Measurements from ENCODE around the gene WEE2. TPM values are rescaled to one million over a fixed set of nuclear protein-coding genes. Genes with fewer than 3 reads are reported as not detected.

The WEE2 gene
- total RNA-seq, 1 donor from 2014 or later, result 0.36 TPM

GRCh38 chr7:141691540-141691939 lies 16.6 kb upstream of the WEE2 start:
- no peak overlapping the region for H3K4me3 Mint-ChIP-seq (ENCODE audit: low read depth)
- no peak for DNase-seq (ENCODE audit: low spot score, unreplicated experiment)
- H3K4me1 Mint-ChIP-seq (ENCODE audit: low read depth), result peaks cover 11% of the 10 kb centered on the region
- peaks cover 7% of the 10 kb centered on the region for H3K36me3 Mint-ChIP-seq (ENCODE audit: insufficient read depth)
- H3K27ac Mint-ChIP-seq, result no peak overlapping the region
- H3K27me3 Mint-ChIP-seq, result no peaks in the 10 kb centered on the region
- H3K9me3 Mint-ChIP-seq (ENCODE audit: low read depth), result no peaks in the 10 kb centered on the region
- TF ChIP-seq CTCF (IDR thresholded peaks at IDR 0.05; ENCODE audit: unreplicated experiment), result no peak

- no peak for TF ChIP-seq CTCF (IDR thresholded peaks at IDR 0.05; ENCODE audit: unreplicated experiment)
- Mint-ChIP-seq H3K9me3 (ENCODE audit: low read depth) (no peaks in the 10 kb centered on the region), H3K4me1 (ENCODE audit: low read depth) (peaks cover 11% of the 10 kb centered on the region), H3K4me3 (ENCODE audit: low read depth) (no peak overlapping the region), H3K27me3 (no peaks in the 10 kb centered on the region), H3K36me3 (ENCODE audit: insufficient read depth) (peaks cover 5% of the 10 kb centered on the region), H3K27ac (no peak overlapping the region)
- DNase-seq (ENCODE audit: low spot score, unreplicated experiment), result no peak
Measured at GRCh38 chr7:141691961-141692360, 16.2 kb upstream of the WEE2 start.

- H3K27me3 Mint-ChIP-seq, result no peaks in the 10 kb centered on the region
- no peak overlapping the region for H3K4me3 Mint-ChIP-seq (ENCODE audit: low read depth)
- no peak for DNase-seq (ENCODE audit: low spot score, unreplicated experiment)
- peaks cover 8% of the 10 kb centered on the region for H3K4me1 Mint-ChIP-seq (ENCODE audit: low read depth)
- TF ChIP-seq CTCF (IDR thresholded peaks at IDR 0.05; ENCODE audit: unreplicated experiment), result no peak
- no peaks in the 10 kb centered on the region for H3K9me3 Mint-ChIP-seq (ENCODE audit: low read depth)
- no peak overlapping the region for H3K27ac Mint-ChIP-seq
- peaks cover 3% of the 10 kb centered on the region for H3K36me3 Mint-ChIP-seq (ENCODE audit: insufficient read depth)
Measured at GRCh38 chr7:141693082-141693481, 15.1 kb upstream of the WEE2 start.

- Mint-ChIP-seq H3K9me3 (ENCODE audit: low read depth) (no peaks in the 10 kb centered on the region), H3K36me3 (ENCODE audit: insufficient read depth) (no peaks in the 10 kb centered on the region), H3K4me1 (ENCODE audit: low read depth) (peaks cover 21% of the 10 kb centered on the region), H3K27me3 (no peaks in the 10 kb centered on the region), H3K4me3 (ENCODE audit: low read depth) (no peak overlapping the region), H3K27ac (peak overlapping the region; percentile 12)
- TF ChIP-seq CTCF (IDR thresholded peaks at IDR 0.05; ENCODE audit: unreplicated experiment), result no peak
- DNase-seq (ENCODE audit: low spot score, unreplicated experiment), result no peak
Measured at GRCh38 chr7:141695803-141696289, 12.3 kb upstream of the WEE2 start.

GRCh38 chr7:141696348-141696747 lies 11.8 kb upstream of the WEE2 start:
- H3K9me3 Mint-ChIP-seq (ENCODE audit: low read depth), result no peaks in the 10 kb centered on the region
- no peaks in the 10 kb centered on the region for H3K27me3 Mint-ChIP-seq
- peaks cover 23% of the 10 kb centered on the region for H3K4me1 Mint-ChIP-seq (ENCODE audit: low read depth)
- H3K27ac Mint-ChIP-seq, result peak overlapping the region; percentile 7
- no peak overlapping the region for H3K4me3 Mint-ChIP-seq (ENCODE audit: low read depth)
- no peak for DNase-seq (ENCODE audit: low spot score, unreplicated experiment)
- TF ChIP-seq CTCF (IDR thresholded peaks at IDR 0.05; ENCODE audit: unreplicated experiment), result no peak
- no peaks in the 10 kb centered on the region for H3K36me3 Mint-ChIP-seq (ENCODE audit: insufficient read depth)
